Loucy (cell line): ENCODE data around the gene ZNF165.
A peak's percentile ranks its signal among the peaks of the same experiment; 100 is the strongest.

Experiments used
- H2AFZ ChIP-seq: fragments of 200-600 bp; sonication (generic); 2 replicates; pipeline ENCODE4 v1.6.0; 2016; ENCODE audit warnings: antibody characterized with exemption, mild to moderate bottlenecking, low read length, moderate library complexity
- H3F3A ChIP-seq: fragments of 200-600 bp; 2 replicates; pipeline ENCODE4 v1.6.0; 2016; ENCODE audit warnings: antibody characterized with exemption, low read depth, mild to moderate bottlenecking
- H3K27me3 ChIP-seq: fragments of 200-600 bp; sonication (generic); 2 replicates; pipeline ENCODE4 v1.6.1; 2014; ENCODE audit warnings: low read length, mild to moderate bottlenecking; ENCODE audit not compliant: insufficient read depth, poor library complexity, severe bottlenecking
- H3K36me3 ChIP-seq: fragments of 200-600 bp; sonication (generic); 2 replicates; pipeline ENCODE4 v1.6.1; 2016; ENCODE audit warnings: low read length; ENCODE audit not compliant: insufficient read depth
- H3K4me1 ChIP-seq: fragments of 200-600 bp; sonication (generic); 2 replicates; pipeline ENCODE4 v1.5.1; 2014; ENCODE audit warnings: low read length, mild to moderate bottlenecking; ENCODE audit not compliant: insufficient read depth, poor library complexity, severe bottlenecking
- H3K4me2 ChIP-seq: fragments of 200-600 bp; sonication (generic); 2 replicates; pipeline ENCODE4 v1.6.0; 2014; ENCODE audit warnings: antibody characterized with exemption, low read length, low read depth, mild to moderate bottlenecking; ENCODE audit not compliant: poor library complexity, severe bottlenecking
- H3K4me3 ChIP-seq: fragments of 200-600 bp; sonication (generic); 2 replicates; pipeline ENCODE4 v1.5.1; 2014; ENCODE audit warnings: low read length, mild to moderate bottlenecking, mixed read lengths; ENCODE audit not compliant: poor library complexity, severe bottlenecking
- H3K79me2 ChIP-seq: fragments of 200-600 bp; sonication (generic); 2 replicates; pipeline ENCODE4 v1.6.1; 2014; ENCODE audit warnings: low read length; ENCODE audit not compliant: insufficient read depth
- H3K9ac ChIP-seq: fragments of 200-600 bp; sonication (generic); 2 replicates; pipeline ENCODE4 v1.6.0; 2014; ENCODE audit warnings: mild to moderate bottlenecking, low read depth, low read length, moderate library complexity; ENCODE audit not compliant: poor library complexity, severe bottlenecking
- H3K9me2 ChIP-seq: fragments of 200-600 bp; sonication (generic); replicated peaks from 2 replicates; pipeline ENCODE4 v1.6.1; 2016; ENCODE audit warnings: low read depth, low read length, mixed read lengths
- H3K9me3 ChIP-seq: fragments of 200-600 bp; sonication (generic); 2 replicates; pipeline ENCODE4 v1.6.1; 2014; ENCODE audit warnings: mild to moderate bottlenecking, antibody characterized with exemption, low read length, low read depth; ENCODE audit not compliant: insufficient read depth
- H4K20me1 ChIP-seq: fragments of 200-600 bp; sonication (generic); 2 replicates; pipeline ENCODE4 v1.6.0; 2014; ENCODE audit warnings: antibody characterized with exemption, low read length, mild to moderate bottlenecking; ENCODE audit not compliant: insufficient read depth, poor library complexity, severe bottlenecking
- EZH2phosphoT487 ChIP-seq: fragments of 200-600 bp; IDR thresholded peaks from 2 replicates; pipeline ENCODE4 v1.6.1; 2018; ENCODE audit warnings: antibody characterized with exemption, mild to moderate bottlenecking, moderate library complexity, borderline replicate concordance
- TF ChIP-seq, protein P1 (sequence below): fragments of 200-600 bp; sonication (generic); conservative IDR thresholded peaks from 2 replicates; pipeline ENCODE4 v1.5.1; 2014; ENCODE audit warnings: mild to moderate bottlenecking, antibody characterized with exemption, low read length

The ZNF165 gene

GRCh38 chr6:28111964-28112363, 31.6 kb downstream of the ZNF165 start:
- TF ChIP-seq, protein P1, sequence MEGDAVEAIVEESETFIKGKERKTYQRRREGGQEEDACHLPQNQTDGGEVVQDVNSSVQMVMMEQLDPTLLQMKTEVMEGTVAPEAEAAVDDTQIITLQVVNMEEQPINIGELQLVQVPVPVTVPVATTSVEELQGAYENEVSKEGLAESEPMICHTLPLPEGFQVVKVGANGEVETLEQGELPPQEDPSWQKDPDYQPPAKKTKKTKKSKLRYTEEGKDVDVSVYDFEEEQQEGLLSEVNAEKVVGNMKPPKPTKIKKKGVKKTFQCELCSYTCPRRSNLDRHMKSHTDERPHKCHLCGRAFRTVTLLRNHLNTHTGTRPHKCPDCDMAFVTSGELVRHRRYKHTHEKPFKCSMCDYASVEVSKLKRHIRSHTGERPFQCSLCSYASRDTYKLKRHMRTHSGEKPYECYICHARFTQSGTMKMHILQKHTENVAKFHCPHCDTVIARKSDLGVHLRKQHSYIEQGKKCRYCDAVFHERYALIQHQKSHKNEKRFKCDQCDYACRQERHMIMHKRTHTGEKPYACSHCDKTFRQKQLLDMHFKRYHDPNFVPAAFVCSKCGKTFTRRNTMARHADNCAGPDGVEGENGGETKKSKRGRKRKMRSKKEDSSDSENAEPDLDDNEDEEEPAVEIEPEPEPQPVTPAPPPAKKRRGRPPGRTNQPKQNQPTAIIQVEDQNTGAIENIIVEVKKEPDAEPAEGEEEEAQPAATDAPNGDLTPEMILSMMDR: no peak
- no peak for TF ChIP-seq EZH2phosphoT487
- no peaks in the 10 kb centered on the region for H3K9me2 ChIP-seq
- no peak overlapping the region for H3K4me2 ChIP-seq
- H3K4me3 ChIP-seq: no peak overlapping the region
- no peaks in the 10 kb centered on the region for H3K9me3 ChIP-seq
- H3K9ac ChIP-seq: no peak overlapping the region
- no peaks in the 10 kb centered on the region for H3K79me2 ChIP-seq
- H4K20me1 ChIP-seq: no peaks in the 10 kb centered on the region
- H3K4me1 ChIP-seq: no peaks in the 10 kb centered on the region
- peaks cover 12% of the 10 kb centered on the region; the same call in 1 of the 2 replicates for H3K36me3 ChIP-seq
- H3K27me3 ChIP-seq: no peaks in the 10 kb centered on the region
- no peak overlapping the region for H2AFZ ChIP-seq
- no peaks in the 10 kb centered on the region for H3F3A ChIP-seq

DNA sequence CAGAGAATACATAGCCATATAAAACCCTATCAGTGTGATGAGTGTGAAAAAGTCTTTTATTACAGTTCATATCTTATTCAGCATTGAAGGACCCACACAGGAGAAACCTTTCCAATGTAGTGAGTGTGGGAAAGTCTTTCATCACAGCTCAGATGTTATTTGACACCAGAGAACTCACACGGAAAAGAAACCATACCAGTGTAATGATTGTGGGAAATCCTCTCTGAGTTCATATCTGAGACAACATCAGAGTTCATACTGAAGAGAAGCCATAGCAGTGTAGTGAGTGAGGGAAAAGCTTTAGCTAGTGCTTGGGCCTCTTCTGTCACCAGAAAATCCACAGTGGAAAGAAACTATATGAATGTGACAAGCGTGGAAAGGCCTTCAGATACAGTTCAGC, 35.4 kb downstream of the ZNF165 start:
- Histone ChIP-seq H3K4me1 (no peaks in the 10 kb centered on the region), H4K20me1 (no peaks in the 10 kb centered on the region), H3K9me3 (no peaks in the 10 kb centered on the region), H3K4me3 (no peak overlapping the region), H2AFZ (no peak overlapping the region), H3K27me3 (no peaks in the 10 kb centered on the region), H3K9ac (no peak overlapping the region), H3K79me2 (no peaks in the 10 kb centered on the region), H3F3A (no peaks in the 10 kb centered on the region), H3K9me2 (no peaks in the 10 kb centered on the region), H3K4me2 (no peak overlapping the region), H3K36me3 (peaks cover 37% of the 10 kb centered on the region)
- TF ChIP-seq, protein P1: no peak

GRCh38 chr6:28117386-28118050, 37.1 kb downstream of the ZNF165 start:
- Histone ChIP-seq H3K36me3 (peaks cover 43% of the 10 kb centered on the region), H3K9me2 (no peaks in the 10 kb centered on the region), H4K20me1 (no peaks in the 10 kb centered on the region), H3F3A (no peaks in the 10 kb centered on the region), H3K79me2 (no peaks in the 10 kb centered on the region), H3K4me3 (no peak overlapping the region), H3K4me1 (no peaks in the 10 kb centered on the region), H3K4me2 (no peak overlapping the region), H3K9me3 (no peaks in the 10 kb centered on the region), H3K9ac (no peak overlapping the region), H2AFZ (no peak overlapping the region), H3K27me3 (no peaks in the 10 kb centered on the region)
- TF ChIP-seq EZH2phosphoT487: no peak
- TF ChIP-seq, protein P1: 0 out of 2 replicates have a peak, but pooled peaks have one; percentile 17
